Neural cell (in vitro differentiated cells): ENCODE data around the gene ZNF615. TPM values are rescaled to one million over a fixed set of nuclear protein-coding genes. Genes with fewer than 3 reads are reported as not detected.
"Not testable (repeated sequence)": the region's sequence is repeated elsewhere in the genome, so short reads cannot be mapped to it uniquely, and the experiment has no call there.

ENCODE experiments used
- H2AFZ ChIP-seq: fragments of 200-600, 300-800 bp; sonication (generic), shearing (Covaris generic); 2 replicates; pipeline ENCODE4 v1.6.0; 2014; ENCODE audit warnings: low read depth, mild to moderate bottlenecking, antibody characterized with exemption, low read length, moderate library complexity
- H3F3A ChIP-seq: fragments of 200-600 bp; shearing (Covaris generic); 2 replicates; pipeline ENCODE4 v1.6.1; 2016; ENCODE audit warnings: mild to moderate bottlenecking, moderate library complexity, mixed read lengths, antibody characterized with exemption, low read length; ENCODE audit not compliant: insufficient read depth, poor library complexity, severe bottlenecking
- H3K27ac ChIP-seq: fragments of 200-600, 300-800 bp; sonication (generic), shearing (Covaris generic); 2 replicates; pipeline ENCODE4 v1.5.1; 2014; ENCODE audit warnings: mild to moderate bottlenecking, low read length, moderate library complexity
- H3K27me3 ChIP-seq: fragments of 300-800, 200-600 bp; sonication (generic), shearing (Covaris generic); 2 replicates; pipeline ENCODE4 v1.6.0; 2014; ENCODE audit warnings: mild to moderate bottlenecking, low read depth, low read length, moderate library complexity; ENCODE audit not compliant: insufficient read depth
- H3K36me3 ChIP-seq: fragments of 300-800, 200-600 bp; sonication (generic), shearing (Covaris generic); 2 replicates; pipeline ENCODE4 v1.5.1; 2014; ENCODE audit warnings: mild to moderate bottlenecking, antibody characterized with exemption, low read length, moderate library complexity; ENCODE audit not compliant: insufficient read depth
- H3K4me2 ChIP-seq: fragments of 300-800, 200-600 bp; sonication (generic), shearing (Covaris generic); 2 replicates; pipeline ENCODE4 v1.6.0; 2014; ENCODE audit warnings: mild to moderate bottlenecking, low read length
- H3K4me3 ChIP-seq: fragments of 300-800, 200-600 bp; sonication (generic), shearing (Covaris generic); 2 replicates; pipeline ENCODE4 v1.5.1; 2014; ENCODE audit warnings: mild to moderate bottlenecking, low read length, moderate library complexity
- H3K79me2 ChIP-seq: fragments of 200-600 bp; shearing (Covaris generic); replicated peaks from 2 replicates; pipeline ENCODE4 v1.6.0; 2014; ENCODE audit warnings: mild to moderate bottlenecking, low read length, moderate library complexity; ENCODE audit not compliant: insufficient read depth
- H3K9ac ChIP-seq: fragments of 300-800, 200-600 bp; sonication (generic), shearing (Covaris generic); 2 replicates; pipeline ENCODE4 v1.6.1; 2016; ENCODE audit warnings: mild to moderate bottlenecking, low read length, mixed read lengths
- H3K9me2 ChIP-seq: fragments of 200-600 bp; shearing (Covaris generic); 2 replicates; pipeline ENCODE4 v1.6.1; 2016; ENCODE audit warnings: mild to moderate bottlenecking, low read length, mixed read lengths; ENCODE audit not compliant: insufficient read depth
- H3K9me3 ChIP-seq: fragments of 200-600, 300-800 bp; sonication (generic), shearing (Covaris generic); 2 replicates; pipeline ENCODE4 v1.6.1; 2016; ENCODE audit warnings: mild to moderate bottlenecking, mixed run types, low read length, moderate library complexity, mixed read lengths
- H4K20me1 ChIP-seq: fragments of 200-600 bp; shearing (Covaris generic); 2 replicates; pipeline ENCODE4 v1.6.1; 2016; ENCODE audit warnings: mild to moderate bottlenecking, mixed run types; ENCODE audit not compliant: insufficient read depth
- EP300 ChIP-seq: fragments of 450-650 bp; conservative IDR thresholded peaks from 2 replicates; pipeline ENCODE4 v1.6.1; 2014; ENCODE audit warnings: antibody characterized with exemption, mild to moderate bottlenecking, moderate library complexity; ENCODE audit not compliant: poor library complexity, severe bottlenecking
- EZH2 ChIP-seq: fragments of 200-600, 300-800 bp; shearing (Covaris generic), sonication (generic); IDR thresholded peaks from 2 replicates; pipeline ENCODE4 v1.6.1; 2014; ENCODE audit warnings: antibody characterized with exemption, low read length, borderline replicate concordance, mild to moderate bottlenecking; ENCODE audit not compliant: insufficient read depth, poor library complexity, severe bottlenecking
- MXI1 ChIP-seq: fragments of 450-650 bp; conservative IDR thresholded peaks from 2 replicates; pipeline ENCODE4 v1.6.1; 2014; ENCODE audit warnings: antibody characterized with exemption, mild to moderate bottlenecking; ENCODE audit not compliant: poor library complexity, severe bottlenecking
- POLR2AphosphoS5 ChIP-seq: IDR thresholded peaks from 2 replicates; pipeline ENCODE4 v1.6.1; 2012
- RAD21 ChIP-seq: fragments of 450-650 bp; conservative IDR thresholded peaks from 2 replicates; pipeline ENCODE4 v1.6.1; 2014; ENCODE audit warnings: antibody characterized with exemption, mild to moderate bottlenecking, moderate library complexity
- SMC3 ChIP-seq: fragments of 450-650 bp; conservative IDR thresholded peaks from 2 replicates; pipeline ENCODE4 v1.6.1; 2014; ENCODE audit warnings: antibody characterized with exemption, mild to moderate bottlenecking, moderate library complexity; ENCODE audit not compliant: poor library complexity
- TAF1 ChIP-seq: IDR thresholded peaks from 2 replicates; pipeline ENCODE4 v1.6.1; 2012; ENCODE audit warnings: low read depth
- polyA minus RNA-seq: library from RNA; depleted of rRNA, polyadenylated mRNA; stranded (reverse); fragments of >200 nt; gene quantifications from 2 replicates; pipeline ENCODE4 v1.2.3, GENCODE V29; 2014
- polyA plus RNA-seq: library from polyadenylated mRNA; depleted of rRNA; stranded (reverse); fragments of >200 nt; gene quantifications from 2 replicates; pipeline ENCODE4 v1.2.3, GENCODE V29; 2014
- TF ChIP-seq, protein P1 (sequence below): IDR thresholded peaks from 2 replicates; pipeline ENCODE4 v1.6.1; 2012; ENCODE audit warnings: borderline replicate concordance
- TF ChIP-seq, protein P2 (sequence below): fragments of 450-650 bp; IDR thresholded peaks from 2 replicates; pipeline ENCODE4 v1.5.1; 2014; ENCODE audit warnings: antibody characterized with exemption, mild to moderate bottlenecking, moderate library complexity; ENCODE audit not compliant: poor library complexity, severe bottlenecking

ZNF615 gene
- polyA plus RNA-seq (13.6 and 16.3 TPM in 2 replicates), polyA minus RNA-seq (49.0 and 55.3 TPM in 2 replicates)

DNA sequence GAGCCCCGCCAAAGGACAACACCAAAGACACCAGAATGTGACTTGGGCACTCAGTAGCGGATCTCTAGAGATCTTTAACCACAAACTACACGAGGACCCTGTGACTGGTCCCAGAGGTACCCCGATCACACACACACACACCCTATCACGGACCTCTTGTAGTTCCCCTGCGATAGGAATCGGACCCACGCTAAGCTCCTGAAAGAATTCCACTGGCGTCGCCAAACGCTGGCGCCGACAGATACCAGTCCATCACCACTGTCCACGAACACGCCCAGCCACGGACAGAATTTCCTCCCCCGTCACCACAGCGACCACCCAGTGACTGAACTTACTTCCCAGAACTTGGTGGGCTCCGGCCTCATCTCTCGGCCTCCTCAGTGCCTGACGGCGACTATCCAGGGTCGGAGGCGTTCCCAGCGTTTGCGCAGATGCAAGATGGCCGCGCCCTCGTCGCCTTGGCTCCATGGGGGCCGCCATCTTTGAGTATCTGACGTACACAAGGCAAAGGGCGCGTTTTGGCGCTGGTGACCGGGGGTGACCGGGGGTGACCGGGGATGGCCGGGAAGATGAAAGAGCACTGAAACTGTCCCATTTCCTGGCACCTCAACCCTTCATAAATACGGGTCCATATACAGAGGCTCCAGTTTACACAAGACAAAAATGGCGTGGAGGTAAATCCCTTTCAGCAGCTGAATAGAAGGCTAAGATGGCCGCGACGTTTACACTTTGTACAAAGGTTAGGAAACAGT is at the start of gene ZNF615:
ZNF615 (minus strand) TSS at position 406 of the 752 bp plus-strand sequence. CDS start 4,500 bp downstream, outside the sequence.
- Histone ChIP-seq H3K4me2 (peak within 1 kb of the TSS; percentile 80), H3F3A (no peaks in the 10 kb centered on the region), H3K27ac (peak within 1 kb of the TSS; percentile 82), H3K79me2 (peaks cover 32% of the 10 kb centered on the region), H3K9me3 (no peaks in the 10 kb centered on the region), H3K4me3 (peak within 1 kb of the TSS; percentile 95), H3K9ac (peak within 1 kb of the TSS; percentile 79), H2AFZ (peak within 1 kb of the TSS; percentile 96), H3K9me2 (no peaks in the 10 kb centered on the region), H3K27me3 (no peaks in the 10 kb centered on the region), H3K36me3 (peaks cover 7% of the 10 kb centered on the region), H4K20me1 (no peaks in the 10 kb centered on the region)
- peak; percentile 9 for TF ChIP-seq EP300
- peak; percentile 77 for TF ChIP-seq TAF1
- no peak for TF ChIP-seq EZH2
- TF ChIP-seq MXI1 = peak; percentile 78
- TF ChIP-seq, protein P1, sequence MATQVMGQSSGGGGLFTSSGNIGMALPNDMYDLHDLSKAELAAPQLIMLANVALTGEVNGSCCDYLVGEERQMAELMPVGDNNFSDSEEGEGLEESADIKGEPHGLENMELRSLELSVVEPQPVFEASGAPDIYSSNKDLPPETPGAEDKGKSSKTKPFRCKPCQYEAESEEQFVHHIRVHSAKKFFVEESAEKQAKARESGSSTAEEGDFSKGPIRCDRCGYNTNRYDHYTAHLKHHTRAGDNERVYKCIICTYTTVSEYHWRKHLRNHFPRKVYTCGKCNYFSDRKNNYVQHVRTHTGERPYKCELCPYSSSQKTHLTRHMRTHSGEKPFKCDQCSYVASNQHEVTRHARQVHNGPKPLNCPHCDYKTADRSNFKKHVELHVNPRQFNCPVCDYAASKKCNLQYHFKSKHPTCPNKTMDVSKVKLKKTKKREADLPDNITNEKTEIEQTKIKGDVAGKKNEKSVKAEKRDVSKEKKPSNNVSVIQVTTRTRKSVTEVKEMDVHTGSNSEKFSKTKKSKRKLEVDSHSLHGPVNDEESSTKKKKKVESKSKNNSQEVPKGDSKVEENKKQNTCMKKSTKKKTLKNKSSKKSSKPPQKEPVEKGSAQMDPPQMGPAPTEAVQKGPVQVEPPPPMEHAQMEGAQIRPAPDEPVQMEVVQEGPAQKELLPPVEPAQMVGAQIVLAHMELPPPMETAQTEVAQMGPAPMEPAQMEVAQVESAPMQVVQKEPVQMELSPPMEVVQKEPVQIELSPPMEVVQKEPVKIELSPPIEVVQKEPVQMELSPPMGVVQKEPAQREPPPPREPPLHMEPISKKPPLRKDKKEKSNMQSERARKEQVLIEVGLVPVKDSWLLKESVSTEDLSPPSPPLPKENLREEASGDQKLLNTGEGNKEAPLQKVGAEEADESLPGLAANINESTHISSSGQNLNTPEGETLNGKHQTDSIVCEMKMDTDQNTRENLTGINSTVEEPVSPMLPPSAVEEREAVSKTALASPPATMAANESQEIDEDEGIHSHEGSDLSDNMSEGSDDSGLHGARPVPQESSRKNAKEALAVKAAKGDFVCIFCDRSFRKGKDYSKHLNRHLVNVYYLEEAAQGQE = no peak
- TF ChIP-seq POLR2AphosphoS5 = peak; percentile 75
- TF ChIP-seq RAD21 = peak; percentile 35
- peak; percentile 43 for TF ChIP-seq SMC3
- TF ChIP-seq, protein P2, sequence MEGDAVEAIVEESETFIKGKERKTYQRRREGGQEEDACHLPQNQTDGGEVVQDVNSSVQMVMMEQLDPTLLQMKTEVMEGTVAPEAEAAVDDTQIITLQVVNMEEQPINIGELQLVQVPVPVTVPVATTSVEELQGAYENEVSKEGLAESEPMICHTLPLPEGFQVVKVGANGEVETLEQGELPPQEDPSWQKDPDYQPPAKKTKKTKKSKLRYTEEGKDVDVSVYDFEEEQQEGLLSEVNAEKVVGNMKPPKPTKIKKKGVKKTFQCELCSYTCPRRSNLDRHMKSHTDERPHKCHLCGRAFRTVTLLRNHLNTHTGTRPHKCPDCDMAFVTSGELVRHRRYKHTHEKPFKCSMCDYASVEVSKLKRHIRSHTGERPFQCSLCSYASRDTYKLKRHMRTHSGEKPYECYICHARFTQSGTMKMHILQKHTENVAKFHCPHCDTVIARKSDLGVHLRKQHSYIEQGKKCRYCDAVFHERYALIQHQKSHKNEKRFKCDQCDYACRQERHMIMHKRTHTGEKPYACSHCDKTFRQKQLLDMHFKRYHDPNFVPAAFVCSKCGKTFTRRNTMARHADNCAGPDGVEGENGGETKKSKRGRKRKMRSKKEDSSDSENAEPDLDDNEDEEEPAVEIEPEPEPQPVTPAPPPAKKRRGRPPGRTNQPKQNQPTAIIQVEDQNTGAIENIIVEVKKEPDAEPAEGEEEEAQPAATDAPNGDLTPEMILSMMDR = no peak

DNA sequence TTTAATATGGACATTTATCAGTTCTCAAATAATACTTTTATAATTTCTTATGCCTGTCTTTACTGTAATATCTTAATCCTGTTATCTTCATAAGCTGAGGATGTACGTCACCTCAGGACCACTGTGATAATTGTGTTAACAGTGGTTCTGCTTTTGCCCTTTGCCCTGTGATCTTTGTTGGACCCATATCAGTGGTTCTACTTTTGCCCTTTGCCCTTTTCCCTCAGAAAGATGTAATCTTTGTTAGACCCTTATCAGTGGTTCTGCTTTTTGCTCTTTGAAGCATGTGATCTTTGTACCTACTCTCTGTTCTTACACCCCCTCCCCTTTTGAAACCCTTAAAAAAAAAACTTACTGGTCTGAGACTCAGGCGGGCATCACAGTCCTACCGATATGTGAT is 48.5 kb upstream of the ZNF615 start:
- not testable (repeated sequence) for H3F3A ChIP-seq, H2AFZ ChIP-seq, H3K27ac ChIP-seq, H3K9me3 ChIP-seq, H3K79me2 ChIP-seq, H3K9ac ChIP-seq, H3K4me2 ChIP-seq, H3K4me3 ChIP-seq, H4K20me1 ChIP-seq, H3K27me3 ChIP-seq, H3K9me2 ChIP-seq
- peaks cover 10% of the 10 kb centered on the region for H3K36me3 ChIP-seq

DNA sequence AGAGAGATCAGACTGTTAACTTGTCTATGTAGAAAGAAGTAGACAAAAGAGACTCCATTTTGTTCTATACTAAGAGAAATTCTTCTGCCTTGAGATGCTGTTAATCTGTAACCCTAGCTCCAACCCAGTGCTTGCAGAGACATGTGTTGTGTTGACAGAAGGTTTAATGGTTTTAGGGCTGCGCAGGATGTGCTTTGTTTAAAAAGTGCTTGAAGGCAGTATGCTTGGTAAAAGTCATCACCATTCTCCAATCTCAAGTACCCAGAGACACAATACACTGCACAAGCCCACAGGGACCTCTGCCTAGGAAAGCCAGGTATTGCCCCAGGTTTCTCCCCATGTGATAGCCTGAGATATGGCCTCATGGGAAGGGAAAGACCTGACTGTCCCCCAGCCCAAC is 43.7 kb upstream of the ZNF615 start:
- not testable (repeated sequence) for H3K9ac ChIP-seq, H3K4me3 ChIP-seq, H3K27ac ChIP-seq, H3K9me2 ChIP-seq, H2AFZ ChIP-seq, H3K27me3 ChIP-seq, H4K20me1 ChIP-seq, H3K36me3 ChIP-seq, H3K9me3 ChIP-seq, H3K4me2 ChIP-seq, H3F3A ChIP-seq
- peaks cover 16% of the 10 kb centered on the region for H3K79me2 ChIP-seq
